Neuronal stem cell (in vitro differentiated cells): ENCODE results near the gene EIPR1.

Experiments
- DNase-seq: peaks from one replicate; pipeline ENCODE4 v3.0.0-alpha.2; 2013; ENCODE audit warnings: low spot score
- H2AFZ ChIP-seq: one replicate; pipeline ENCODE4 v1.6.1; 2013; ENCODE audit warnings: mild to moderate bottlenecking, low read length, inconsistent platforms
- H2AK5ac ChIP-seq: 2 replicates; pipeline ENCODE4 v1.6.1; 2013; ENCODE audit warnings: low read depth, mild to moderate bottlenecking, inconsistent platforms, low read length, moderate library complexity, mixed read lengths
- H2BK120ac ChIP-seq: 2 replicates; pipeline ENCODE4 v1.6.1; 2013; ENCODE audit warnings: low read depth, mild to moderate bottlenecking, inconsistent platforms, low read length, moderate library complexity, mixed read lengths
- H2BK12ac ChIP-seq: one replicate; pipeline ENCODE4 v1.6.1; 2013; ENCODE audit warnings: low read length, inconsistent platforms
- H2BK15ac ChIP-seq: 2 replicates; pipeline ENCODE4 v1.6.1; 2013; ENCODE audit warnings: mild to moderate bottlenecking, low read length, inconsistent platforms, mixed read lengths
- H2BK5ac ChIP-seq: one replicate; pipeline ENCODE4 v1.6.1; 2013; ENCODE audit warnings: inconsistent platforms, mild to moderate bottlenecking, low read length, moderate library complexity
- H3K14ac ChIP-seq: one replicate; pipeline ENCODE4 v1.6.1; 2013; ENCODE audit warnings: low read length, inconsistent platforms
- H3K18ac ChIP-seq: 2 replicates; pipeline ENCODE4 v1.6.1; 2013; ENCODE audit warnings: low read length, inconsistent platforms
- H3K23ac ChIP-seq: 2 replicates; pipeline ENCODE4 v1.6.1; 2013; ENCODE audit warnings: low read depth, mild to moderate bottlenecking, mixed read lengths, low read length, inconsistent platforms; ENCODE audit not compliant: poor library complexity
- H3K27ac ChIP-seq: replicated peaks from 3 replicates; pipeline ENCODE4 v1.5.1; 2013; ENCODE audit warnings: low read length, inconsistent platforms
- H3K27me3 ChIP-seq, 3 experiments: 2 replicates each; pipeline ENCODE4 v1.6.1; 2013; ENCODE audit warnings: low read length in 3 of 3, mild to moderate bottlenecking in 2 of 3, inconsistent platforms in 1 of 3, low read depth in 1 of 3, mixed read lengths in 1 of 3, moderate library complexity in 1 of 3; ENCODE audit not compliant: control insufficient read depth in 3 of 3, insufficient read depth in 3 of 3
- H3K36me3 ChIP-seq, 2 donors: replicated peaks in 1 of 2; 2 replicates each; pipeline ENCODE4 v1.6.1; 2013; ENCODE audit warnings: low read length in 2 of 2; ENCODE audit not compliant: control insufficient read depth in 2 of 2, insufficient read depth in 2 of 2
- H3K4ac ChIP-seq: 2 replicates; pipeline ENCODE4 v1.6.1; 2013; ENCODE audit warnings: inconsistent platforms, mild to moderate bottlenecking, low read length, moderate library complexity
- H3K4me1 ChIP-seq, 2 donors: 1 replicate in 1 of 2; 2 replicates in 1 of 2; pipeline ENCODE4 v1.6.1; 2013; ENCODE audit warnings: low read length in 2 of 2, low read depth in 1 of 2; ENCODE audit not compliant: control insufficient read depth in 2 of 2, insufficient read depth in 1 of 2
- H3K4me2 ChIP-seq: one replicate; pipeline ENCODE4 v1.6.1; 2013; ENCODE audit warnings: mild to moderate bottlenecking, low read length, inconsistent platforms; ENCODE audit not compliant: insufficient read depth, poor library complexity, severe bottlenecking
- H3K4me3 ChIP-seq, 2 donors: 2 replicates each; pipeline ENCODE4 v1.5.1; 2013; ENCODE audit warnings: low read length in 2 of 2, mild to moderate bottlenecking in 2 of 2, inconsistent platforms in 1 of 2, moderate library complexity in 1 of 2
- H3K79me1 ChIP-seq: one replicate; pipeline ENCODE4 v1.6.1; 2013; ENCODE audit warnings: low read depth, mild to moderate bottlenecking, inconsistent platforms, low read length, moderate library complexity
- H3K9ac ChIP-seq: one replicate; pipeline ENCODE4 v1.6.1; 2013; ENCODE audit warnings: mild to moderate bottlenecking, low read depth, low read length, inconsistent platforms; ENCODE audit not compliant: poor library complexity
- H3K9me3 ChIP-seq, 2 donors: replicated peaks in 1 of 2; 2 replicates each; pipeline versions ENCODE3 to v1.6.1; 2013; ENCODE audit warnings: low read length in 2 of 2, mild to moderate bottlenecking in 2 of 2, inconsistent platforms in 1 of 2, low read depth in 1 of 2, mixed read lengths in 1 of 2, moderate library complexity in 1 of 2; ENCODE audit not compliant: control insufficient read depth in 2 of 2, insufficient read depth in 1 of 2
- H4K8ac ChIP-seq: one replicate; pipeline ENCODE4 v1.6.1; 2013; ENCODE audit warnings: low read depth, mild to moderate bottlenecking, inconsistent platforms, low read length, moderate library complexity
- H4K91ac ChIP-seq: one replicate; pipeline ENCODE4 v1.6.1; 2013; ENCODE audit warnings: low read length, low read depth, mild to moderate bottlenecking, inconsistent platforms; ENCODE audit not compliant: poor library complexity
- WGBS, 2 donors: extraction: QIAGEN DNeasy Blood & Tissue Kit; methylation state at CpG; one replicate each; pipeline ENCODE4 v1.1.7; 2013; ENCODE audit warnings: missing lambda C conversion rate in 2 of 2, mixed read lengths in 1 of 2; ENCODE audit not compliant: insufficient read length in 2 of 2, insufficient replicate concordance in 1 of 2; ENCODE audit errors: extremely low coverage in 2 of 2; 5-methylcytosine and 5-hydroxymethylcytosine counted together

EIPR1 gene

GRCh38 chr2:3160751-3161330 is 216.8 kb downstream of the EIPR1 start:
- H3K4ac ChIP-seq = no peak overlapping the region
- H2BK5ac ChIP-seq = no peak overlapping the region
- H3K23ac ChIP-seq = no peak overlapping the region
- no peak overlapping the region for H3K27ac ChIP-seq
- no peaks in the 10 kb centered on the region for H3K79me1 ChIP-seq
- no peak overlapping the region for H2AK5ac ChIP-seq
- no peaks in the 10 kb centered on the region for H3K4me1 ChIP-seq
- no peak overlapping the region for H2BK15ac ChIP-seq
- H3K4me3 ChIP-seq = no peak overlapping the region
- peak overlapping the region; percentile 38 for H3K18ac ChIP-seq
- H3K4me2 ChIP-seq = no peak overlapping the region
- H4K91ac ChIP-seq = no peak overlapping the region
- no peak overlapping the region for H2BK120ac ChIP-seq
- no CpG with 5 or more reads among the region's 6 CpGs for WGBS, 2 donors
- H2BK12ac ChIP-seq = no peak overlapping the region
- no peak for DNase-seq
- no peak overlapping the region for H4K8ac ChIP-seq
- H2AFZ ChIP-seq = no peak overlapping the region
- no peak overlapping the region for H3K9ac ChIP-seq
- H3K36me3 ChIP-seq = no peaks in the 10 kb centered on the region
- no peaks in the 10 kb centered on the region for H3K27me3 ChIP-seq
- H3K9me3 ChIP-seq = peaks cover 12 to 15% of the 10 kb centered on the region in 2 donors
- no peak overlapping the region for H3K14ac ChIP-seq

GRCh38 chr2:3159782-3160545 is 217.7 kb downstream of the EIPR1 start:
- Histone ChIP-seq H3K4me3 (peak overlapping the region in 1 of 2 donors; percentile 18), H3K23ac (no peak overlapping the region), H2AK5ac (no peak overlapping the region), H3K27me3 (no peaks in the 10 kb centered on the region), H4K91ac (no peak overlapping the region), H3K14ac (no peak overlapping the region), H2BK5ac (no peak overlapping the region), H3K27ac (no peak overlapping the region), H4K8ac (no peak overlapping the region), H3K9ac (no peak overlapping the region), H3K18ac (no peak overlapping the region), H3K4me1 (no peaks in the 10 kb centered on the region), H3K36me3 (no peaks in the 10 kb centered on the region), H2BK12ac (no peak overlapping the region), H3K4ac (no peak overlapping the region), H2BK120ac (no peak overlapping the region), H3K79me1 (no peaks in the 10 kb centered on the region), H2BK15ac (no peak overlapping the region), H3K9me3 (peaks cover 11 to 12% of the 10 kb centered on the region in 2 donors), H2AFZ (no peak overlapping the region), H3K4me2 (no peak overlapping the region)
- WGBS, 2 donors = no CpG with 5 or more reads among the region's 23 CpGs
- no peak for DNase-seq

- H2BK120ac ChIP-seq = no peak overlapping the region
- no peak overlapping the region for H3K14ac ChIP-seq
- H3K9me3 ChIP-seq = peaks cover 0 to 7% of the 10 kb centered on the region in 2 donors
- H3K27ac ChIP-seq = no peak overlapping the region
- H3K36me3 ChIP-seq = peaks cover 0 to 2% of the 10 kb centered on the region in 2 donors
- WGBS, 2 donors = no CpG with 5 or more reads among the region's 9 CpGs
- H3K9ac ChIP-seq = no peak overlapping the region
- no peak overlapping the region for H3K4ac ChIP-seq
- H4K8ac ChIP-seq = no peak overlapping the region
- no peak for DNase-seq
- H3K4me1 ChIP-seq = no peaks in the 10 kb centered on the region
- no peak overlapping the region for H2BK5ac ChIP-seq
- no peaks in the 10 kb centered on the region for H3K27me3 ChIP-seq
- H2BK12ac ChIP-seq = no peak overlapping the region
- no peak overlapping the region for H3K4me3 ChIP-seq
- H3K23ac ChIP-seq = no peak overlapping the region
- H2BK15ac ChIP-seq = no peak overlapping the region
- no peak overlapping the region for H4K91ac ChIP-seq
- H2AK5ac ChIP-seq = no peak overlapping the region
- no peak overlapping the region for H2AFZ ChIP-seq
- H3K79me1 ChIP-seq = peaks cover 2% of the 10 kb centered on the region
- H3K18ac ChIP-seq = no peak overlapping the region
- no peak overlapping the region for H3K4me2 ChIP-seq
These were observed 222.9 kb downstream of the EIPR1 start for GRCh38 chr2:3154700-3155099.

- Histone ChIP-seq H3K23ac (no peak overlapping the region), H2BK15ac (no peak overlapping the region), H2AFZ (no peak overlapping the region), H3K9me3 (peaks cover 0 to 7% of the 10 kb centered on the region in 2 donors), H3K14ac (no peak overlapping the region), H3K9ac (no peak overlapping the region), H3K27ac (no peak overlapping the region), H3K4ac (no peak overlapping the region), H3K18ac (no peak overlapping the region), H2AK5ac (no peak overlapping the region), H2BK12ac (no peak overlapping the region), H4K91ac (no peak overlapping the region), H3K79me1 (peaks cover 2% of the 10 kb centered on the region), H3K4me3 (no peak overlapping the region), H3K4me2 (no peak overlapping the region), H4K8ac (no peak overlapping the region), H3K36me3 (peaks cover 0 to 2% of the 10 kb centered on the region in 2 donors), H2BK120ac (no peak overlapping the region), H3K4me1 (no peaks in the 10 kb centered on the region), H3K27me3 (no peaks in the 10 kb centered on the region), H2BK5ac (no peak overlapping the region)
- no peak for DNase-seq
- whole genome bisulfite sequencing, 2 donors = no CpG with 5 or more reads among the region's 7 CpGs
These were observed 223.5 kb downstream of the EIPR1 start for GRCh38 chr2:3154146-3154545.
